ENCODE measurements around the gene DHRS1. TPM values are rescaled to one million over a fixed set of nuclear protein-coding genes. Genes with fewer than 3 reads are reported as not detected.

DHRS1 gene
- total RNA-seq, 1 experiment from 2014 or later = 19.7 TPM

GRCh38 chr14:24323341-24323740 lies 23.8 kb upstream of the DHRS1 start:
- BruUV-seq (replicated peaks) = no TSS peak
- intact Hi-C loops (cut with micrococcal nuclease; ENCODE audit: unreplicated experiment) = no loop called here
- Mint-ChIP-seq H3K4me3 (ENCODE audit: low read depth, unreplicated experiment) (no peak overlapping the region), H3K4me1 (ENCODE audit: low read depth, unreplicated experiment) (no peaks in the 10 kb centered on the region), H3K27ac (ENCODE audit: unreplicated experiment) (no peak overlapping the region), H3K9me3 (ENCODE audit: low read depth, unreplicated experiment) (no peaks in the 10 kb centered on the region), H3K36me3 (ENCODE audit: insufficient read depth, unreplicated experiment) (no peaks in the 10 kb centered on the region), H3K27me3 (ENCODE audit: unreplicated experiment) (peaks cover 47% of the 10 kb centered on the region)
- CTCF ChIA-PET = interaction anchor here (1.5 kb wide), 1 partner anchor 15 kb away, joined by 4 read pairs; the partner anchor contains the start of gene CIDEB
- TF ChIP-seq CTCF (IDR thresholded peaks at IDR 0.05; ENCODE audit: unreplicated experiment) = no peak
- DNase-seq = no peak

- H3K4me1 Mint-ChIP-seq (ENCODE audit: low read depth, unreplicated experiment) = no peaks in the 10 kb centered on the region
- H3K27me3 Mint-ChIP-seq (ENCODE audit: unreplicated experiment) = peaks cover 54% of the 10 kb centered on the region
- no peak for TF ChIP-seq CTCF (IDR thresholded peaks at IDR 0.05; ENCODE audit: unreplicated experiment)
- H3K9me3 Mint-ChIP-seq (ENCODE audit: low read depth, unreplicated experiment) = no peaks in the 10 kb centered on the region
- no TSS peak for BruUV-seq (replicated peaks)
- no peak for DNase-seq
- no peak overlapping the region for H3K27ac Mint-ChIP-seq (ENCODE audit: unreplicated experiment)
- peaks cover under 1% of the 10 kb centered on the region for H3K36me3 Mint-ChIP-seq (ENCODE audit: insufficient read depth, unreplicated experiment)
- H3K4me3 Mint-ChIP-seq (ENCODE audit: low read depth, unreplicated experiment) = no peak overlapping the region
- intact Hi-C loops (cut with micrococcal nuclease; ENCODE audit: unreplicated experiment) = no loop called here
- CTCF ChIA-PET = interaction anchor here (1.5 kb wide), 1 partner anchor 15 kb away, joined by 4 read pairs; the partner anchor contains the start of gene CIDEB
These were observed 23.1 kb upstream of the DHRS1 start for GRCh38 chr14:24322672-24323071.

GRCh38 chr14:24321212-24321975 lies 21.8 kb upstream of the DHRS1 start:
- no TSS peak for BruUV-seq (replicated peaks)
- Mint-ChIP-seq H3K27ac (ENCODE audit: unreplicated experiment) (no peak overlapping the region), H3K9me3 (ENCODE audit: low read depth, unreplicated experiment) (no peaks in the 10 kb centered on the region), H3K27me3 (ENCODE audit: unreplicated experiment) (peaks cover 66% of the 10 kb centered on the region), H3K36me3 (ENCODE audit: insufficient read depth, unreplicated experiment) (peaks cover 7% of the 10 kb centered on the region), H3K4me1 (ENCODE audit: low read depth, unreplicated experiment) (no peaks in the 10 kb centered on the region), H3K4me3 (ENCODE audit: low read depth, unreplicated experiment) (no peak overlapping the region)
- no peak for DNase-seq
- intact Hi-C loops (cut with micrococcal nuclease; ENCODE audit: unreplicated experiment) = no loop called here
- no peak for TF ChIP-seq CTCF (IDR thresholded peaks at IDR 0.05; ENCODE audit: unreplicated experiment)
- CTCF ChIA-PET = no interaction called here

GRCh38 chr14:24317141-24317928 lies 17.8 kb upstream of the DHRS1 start:
- Mint-ChIP-seq H3K9me3 (ENCODE audit: low read depth, unreplicated experiment) (no peaks in the 10 kb centered on the region), H3K4me3 (ENCODE audit: low read depth, unreplicated experiment) (no peak overlapping the region), H3K36me3 (ENCODE audit: insufficient read depth, unreplicated experiment) (peaks cover 22% of the 10 kb centered on the region), H3K27ac (ENCODE audit: unreplicated experiment) (peak overlapping the region; percentile 44), H3K4me1 (ENCODE audit: low read depth, unreplicated experiment) (peaks cover 8% of the 10 kb centered on the region), H3K27me3 (ENCODE audit: unreplicated experiment) (peaks cover 59% of the 10 kb centered on the region)
- BruUV-seq (replicated peaks) = no TSS peak
- CTCF ChIA-PET = no interaction called here
- no peak for TF ChIP-seq CTCF (IDR thresholded peaks at IDR 0.05; ENCODE audit: unreplicated experiment)
- DNase-seq = no peak
- intact Hi-C loops (cut with micrococcal nuclease; ENCODE audit: unreplicated experiment) = no loop called here
